DMS53 (cell line): ENCODE measurements around the gene PRKAG2.

Source experiments
- DNase-seq: peaks from one replicate; lab custom pipeline; 2025; lab: John Stamatoyannopoulos, UW

Gene PRKAG2

DNA sequence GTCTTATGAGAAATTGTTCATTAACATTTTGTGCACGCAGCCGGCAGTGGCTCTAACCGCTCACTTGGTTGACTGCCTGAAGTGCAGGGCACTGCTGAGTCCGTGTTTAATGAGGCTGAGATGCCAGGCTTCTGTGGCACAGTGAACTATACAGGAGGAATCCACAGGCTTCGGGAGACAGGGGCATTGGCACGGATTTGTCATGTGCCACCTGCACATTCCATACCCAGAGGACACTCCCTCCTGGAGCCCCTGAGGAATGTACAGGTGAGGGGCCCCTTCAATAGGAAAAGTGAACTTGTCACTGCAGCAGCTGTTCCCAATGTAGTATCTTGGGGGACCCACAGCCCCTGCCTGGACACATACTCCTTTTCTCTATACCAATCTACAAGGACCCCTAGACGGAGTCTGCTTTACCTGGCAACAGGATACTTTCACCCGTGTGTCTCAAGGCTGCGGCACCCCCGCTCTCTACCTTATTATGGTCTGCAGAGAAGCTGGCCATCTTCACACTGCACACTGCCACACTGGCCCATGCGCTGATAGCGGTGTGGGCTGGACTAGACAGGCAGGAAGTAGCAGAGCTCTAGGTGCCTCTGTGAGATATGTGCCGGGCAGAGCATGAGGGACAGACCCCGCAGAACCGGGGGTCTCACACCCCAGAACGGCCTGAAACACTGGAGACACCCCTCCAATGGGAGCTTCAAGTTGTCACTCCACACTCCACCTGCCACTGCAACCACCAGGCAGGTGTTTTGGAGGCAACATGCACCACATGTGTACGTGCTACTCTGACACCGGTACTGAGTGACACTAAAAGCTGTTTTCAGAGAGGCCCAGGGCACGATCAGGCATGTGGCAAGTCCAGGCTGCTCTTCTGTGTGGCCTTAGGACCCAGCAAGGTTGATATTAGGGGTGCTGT is 285.8 kb downstream of the PRKAG2 start:
- no peak for DNase-seq

DNA sequence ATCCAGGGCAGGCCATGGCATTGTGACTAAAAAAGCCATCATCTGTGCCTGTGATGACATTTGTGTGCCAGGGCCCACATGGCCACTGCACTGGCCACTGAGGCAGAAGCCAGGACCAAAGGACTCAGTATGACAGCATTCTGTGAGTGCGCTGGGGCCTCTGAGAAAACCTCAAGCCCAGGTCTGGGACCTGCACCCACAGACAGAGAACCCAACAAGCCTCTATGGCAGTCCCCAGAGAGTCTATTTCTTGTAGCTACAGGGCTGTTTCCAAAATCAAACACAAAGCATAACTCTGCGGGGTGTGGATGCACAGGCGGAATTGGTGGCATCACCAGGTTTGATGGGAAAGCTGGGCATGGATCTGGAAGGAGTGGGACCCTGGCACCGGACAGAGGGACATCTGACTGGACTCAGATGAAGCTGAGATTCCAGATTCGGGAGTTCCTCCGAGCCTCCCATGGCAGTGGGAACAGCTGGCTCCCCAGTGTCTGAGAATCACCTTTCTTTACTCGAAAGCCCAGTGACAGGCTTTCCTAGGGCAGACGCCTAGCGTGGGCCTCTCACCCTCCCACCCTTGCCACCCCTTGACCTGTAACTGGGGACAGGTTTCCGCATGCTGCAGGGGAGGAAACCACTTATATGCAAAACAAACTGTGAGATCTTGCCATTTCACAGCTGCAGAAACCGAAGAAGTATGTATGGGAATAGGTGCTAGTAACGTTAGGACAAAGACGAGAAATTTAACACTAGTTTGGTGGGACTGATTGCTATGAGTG is 286.7 kb downstream of the PRKAG2 start:
- DNase-seq = no peak

DNA sequence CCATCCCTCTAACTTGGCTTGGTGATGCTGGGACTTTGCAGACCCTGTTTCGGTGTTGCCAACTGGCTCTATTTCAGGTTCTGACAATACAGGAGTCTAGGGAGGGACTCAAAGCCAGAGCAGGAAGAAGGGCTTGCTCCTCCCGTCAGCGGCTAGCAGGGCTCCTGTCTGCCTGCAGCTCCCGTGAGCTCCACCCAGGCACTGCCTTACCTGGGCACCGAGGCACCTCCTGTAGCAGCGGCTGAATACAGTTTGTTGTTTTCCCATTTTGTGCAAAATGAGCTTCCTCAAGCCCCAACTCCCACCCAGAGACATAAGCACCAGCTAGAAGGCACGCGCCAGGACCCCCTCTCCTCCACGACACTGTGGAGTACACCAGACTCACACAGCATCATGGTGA is 287.9 kb downstream of the PRKAG2 start:
- no peak for DNase-seq

DNA sequence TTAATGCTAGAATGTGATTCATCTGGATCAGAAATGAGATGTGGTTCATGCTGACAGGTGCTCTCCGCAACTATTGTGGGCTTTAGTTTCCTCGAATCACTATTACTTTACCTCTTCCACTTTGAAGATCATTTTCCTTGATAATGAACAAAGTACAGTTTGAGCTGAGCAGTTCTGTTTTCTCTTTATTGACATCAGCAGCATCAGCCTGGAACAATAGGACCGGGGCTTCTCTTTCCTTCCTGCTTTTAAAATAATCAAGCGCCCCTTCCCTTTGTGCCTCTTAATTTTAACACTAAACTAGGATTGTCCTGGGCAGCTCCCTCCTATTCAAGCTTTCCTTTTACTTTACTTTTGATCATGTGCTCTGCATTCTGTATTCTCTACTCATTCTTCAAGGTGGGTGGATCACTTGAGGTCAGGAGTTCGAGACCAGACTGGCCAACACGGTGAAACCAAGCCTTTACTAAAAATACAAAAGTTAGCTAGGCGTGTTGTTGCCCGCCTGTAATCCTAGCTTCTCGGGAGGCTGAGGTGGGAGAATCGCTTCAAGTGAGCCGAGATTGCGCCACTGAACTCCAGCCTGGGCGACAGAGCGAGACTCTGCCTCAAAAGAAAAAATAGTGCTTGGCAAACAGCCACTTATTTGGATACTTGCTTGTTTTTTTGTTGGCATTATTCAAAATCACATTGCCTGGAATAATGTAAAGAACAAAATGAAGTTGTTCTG is 290.2 kb downstream of the PRKAG2 start:
- no peak for DNase-seq

DNA sequence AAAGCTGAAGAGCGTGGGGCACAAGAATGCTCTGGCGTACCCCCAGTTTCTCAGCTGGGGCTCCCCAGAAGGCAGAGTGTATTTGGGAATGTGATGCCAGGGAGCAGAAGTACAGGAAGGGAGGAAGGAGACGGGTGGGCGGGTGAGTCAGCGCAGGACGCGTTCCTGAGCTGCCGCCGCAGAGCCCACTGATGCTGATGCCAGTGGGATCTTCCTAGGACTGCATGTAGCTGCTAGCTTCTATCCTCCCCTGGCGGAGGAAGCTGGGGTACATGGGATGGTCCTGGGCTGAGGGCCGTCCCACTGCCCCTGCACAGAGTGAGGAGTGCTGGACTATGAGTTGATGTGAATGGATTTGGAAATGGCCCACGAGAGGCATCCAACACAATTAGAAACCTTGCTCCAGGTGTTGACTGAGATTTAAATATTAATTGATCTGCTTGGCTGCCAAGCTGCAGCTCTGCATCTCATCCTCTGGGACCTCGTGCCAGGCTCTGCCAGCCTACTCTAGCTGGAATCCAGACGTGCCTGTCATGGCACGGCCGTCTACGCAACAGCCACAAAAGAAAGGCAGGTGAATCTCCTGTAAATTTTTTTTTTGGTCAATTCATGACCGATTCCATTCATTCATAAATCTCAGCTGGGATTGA is 291.0 kb downstream of the PRKAG2 start:
- no peak for DNase-seq

DNA sequence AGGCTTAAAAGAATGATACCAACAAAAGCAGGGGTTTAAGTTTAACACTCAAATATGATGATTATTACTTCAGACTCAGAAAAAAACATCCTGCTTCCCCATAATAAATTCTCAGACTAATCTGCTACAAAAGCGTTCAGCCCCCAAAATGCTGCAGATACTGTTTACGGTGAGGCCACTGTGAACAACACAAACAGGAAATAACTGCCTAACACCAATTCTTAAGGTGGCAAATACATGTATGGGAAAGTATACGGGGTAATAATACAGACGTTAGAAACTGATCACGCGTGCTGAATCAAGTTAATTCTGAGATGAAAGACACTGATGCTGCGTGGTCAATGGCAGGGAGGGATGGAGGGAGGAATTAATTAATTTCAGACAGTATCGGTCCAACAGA is 295.2 kb downstream of the PRKAG2 start:
- DNase-seq = no peak

DNA sequence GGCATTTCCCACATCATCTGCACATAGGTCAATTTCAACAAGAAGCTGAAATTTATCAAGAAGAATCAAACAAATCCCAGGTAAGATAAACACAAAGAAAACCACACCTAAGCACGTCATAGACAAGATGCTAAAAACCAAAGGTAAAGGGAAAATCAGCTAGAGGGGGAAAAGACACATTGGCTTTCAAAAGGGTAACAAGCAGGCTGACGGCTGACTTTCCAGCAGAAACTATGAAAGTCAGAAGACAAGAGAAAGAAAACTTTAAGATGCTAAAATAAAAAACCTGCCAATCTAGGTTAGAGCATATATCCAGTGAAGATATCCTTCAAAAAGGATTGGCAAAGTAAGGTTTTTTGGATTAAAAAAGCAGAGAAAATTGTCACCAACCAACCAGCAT is 297.3 kb downstream of the PRKAG2 start:
- DNase-seq = peak; percentile 23

DNA sequence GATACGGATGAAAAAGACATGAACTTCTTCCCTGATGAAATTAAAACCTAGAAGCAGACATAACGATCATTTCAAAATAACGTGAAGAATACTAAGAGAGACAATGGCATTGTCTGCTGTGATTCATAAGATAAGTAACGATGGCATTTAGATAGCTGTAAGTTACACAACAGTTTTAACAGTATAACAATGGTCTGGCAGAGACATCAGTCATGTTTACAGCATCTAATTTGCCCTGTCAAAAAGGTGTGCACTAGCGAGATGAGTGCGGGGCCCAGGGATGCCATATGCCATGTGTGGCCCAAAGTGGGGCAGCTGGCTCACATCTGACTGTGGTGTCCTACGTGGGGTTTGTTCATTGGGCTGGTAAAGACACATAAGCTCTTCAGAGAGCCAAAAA is 301.5 kb downstream of the PRKAG2 start:
- DNase-seq = no peak

DNA sequence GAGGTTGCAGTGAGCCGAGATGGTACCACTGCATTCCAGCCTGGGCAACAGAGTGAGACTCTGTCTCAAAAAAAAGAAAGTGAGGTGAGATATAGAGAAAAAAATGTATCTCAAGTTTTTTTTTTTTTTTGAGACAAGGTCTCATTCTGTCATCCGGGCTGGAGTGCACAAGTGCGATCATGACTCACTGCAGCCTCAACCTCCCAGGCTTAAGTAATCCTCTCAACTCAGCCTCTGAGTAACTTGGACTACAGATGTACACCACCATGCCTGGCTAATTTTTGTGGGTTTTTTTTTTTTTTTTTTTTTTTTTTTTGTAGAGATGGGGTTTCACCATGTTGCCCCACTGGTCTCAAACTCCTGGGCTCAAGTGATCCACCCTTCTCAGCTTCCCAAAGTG is 303.9 kb downstream of the PRKAG2 start:
- peak; percentile 31 for DNase-seq

DNA sequence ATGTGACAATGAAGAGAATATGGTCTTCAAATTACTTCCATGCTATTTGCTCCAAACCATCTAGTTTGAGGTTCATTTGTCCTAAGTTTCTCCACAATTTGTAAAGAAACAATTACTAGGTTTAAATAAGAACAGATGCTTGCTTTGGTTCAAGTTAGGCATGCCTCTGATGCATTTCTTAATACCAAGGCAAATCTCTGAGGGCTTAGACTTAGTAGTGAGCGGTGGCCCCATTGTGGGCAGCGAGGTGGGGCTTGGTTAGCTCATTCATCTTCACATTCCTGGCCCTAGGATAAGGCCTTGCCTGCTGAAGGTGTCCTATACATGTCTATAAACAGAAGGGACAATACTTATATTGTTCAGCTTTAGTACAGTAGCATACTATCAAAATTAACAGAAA is 304.8 kb downstream of the PRKAG2 start:
- no peak for DNase-seq

DNA sequence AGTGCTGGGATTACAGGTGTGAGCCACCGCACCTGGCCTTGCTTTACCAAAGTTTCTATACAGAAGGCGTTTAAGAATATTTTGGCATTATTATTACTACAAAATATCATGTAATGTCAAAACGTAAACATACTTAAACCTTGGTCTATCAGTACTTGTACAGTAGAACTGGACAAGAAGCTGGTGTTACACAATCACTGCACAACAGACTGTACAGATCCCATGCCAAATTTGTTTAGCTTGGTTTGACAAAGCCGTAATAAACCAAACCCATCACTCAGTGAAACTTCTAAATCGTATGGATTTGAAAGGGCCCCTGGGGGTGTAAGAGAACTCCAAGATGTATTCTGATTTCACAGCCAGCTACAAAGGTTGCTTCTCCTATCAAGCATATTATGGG is 305.4 kb downstream of the PRKAG2 start:
- no peak for DNase-seq

DNA sequence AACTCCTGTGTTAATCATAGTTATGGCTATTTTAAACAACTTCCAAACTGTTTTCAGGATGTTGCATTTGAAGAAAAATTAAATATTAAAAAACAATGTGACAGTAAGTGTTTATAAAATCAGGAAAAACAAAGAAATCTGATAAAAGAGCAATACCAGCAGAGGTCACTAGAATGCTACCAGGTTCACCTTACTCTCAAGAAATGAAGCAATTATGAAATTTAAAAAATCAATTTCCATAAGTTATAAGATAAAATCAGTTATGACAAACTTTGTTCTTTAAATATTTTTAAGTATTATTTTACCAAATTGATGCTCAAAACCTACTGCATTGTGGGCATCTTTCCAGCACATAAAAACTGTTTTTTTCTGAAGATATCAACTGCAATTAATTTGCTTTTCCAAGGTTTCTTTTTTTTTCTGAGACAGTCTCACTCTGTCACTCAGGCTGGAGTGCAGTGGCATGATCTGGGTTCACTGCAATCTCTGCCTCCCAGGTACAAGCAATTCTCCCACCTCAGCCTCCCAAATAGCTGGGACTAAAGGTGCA is 306.5 kb downstream of the PRKAG2 start:
- peak; percentile 48 for DNase-seq

DNA sequence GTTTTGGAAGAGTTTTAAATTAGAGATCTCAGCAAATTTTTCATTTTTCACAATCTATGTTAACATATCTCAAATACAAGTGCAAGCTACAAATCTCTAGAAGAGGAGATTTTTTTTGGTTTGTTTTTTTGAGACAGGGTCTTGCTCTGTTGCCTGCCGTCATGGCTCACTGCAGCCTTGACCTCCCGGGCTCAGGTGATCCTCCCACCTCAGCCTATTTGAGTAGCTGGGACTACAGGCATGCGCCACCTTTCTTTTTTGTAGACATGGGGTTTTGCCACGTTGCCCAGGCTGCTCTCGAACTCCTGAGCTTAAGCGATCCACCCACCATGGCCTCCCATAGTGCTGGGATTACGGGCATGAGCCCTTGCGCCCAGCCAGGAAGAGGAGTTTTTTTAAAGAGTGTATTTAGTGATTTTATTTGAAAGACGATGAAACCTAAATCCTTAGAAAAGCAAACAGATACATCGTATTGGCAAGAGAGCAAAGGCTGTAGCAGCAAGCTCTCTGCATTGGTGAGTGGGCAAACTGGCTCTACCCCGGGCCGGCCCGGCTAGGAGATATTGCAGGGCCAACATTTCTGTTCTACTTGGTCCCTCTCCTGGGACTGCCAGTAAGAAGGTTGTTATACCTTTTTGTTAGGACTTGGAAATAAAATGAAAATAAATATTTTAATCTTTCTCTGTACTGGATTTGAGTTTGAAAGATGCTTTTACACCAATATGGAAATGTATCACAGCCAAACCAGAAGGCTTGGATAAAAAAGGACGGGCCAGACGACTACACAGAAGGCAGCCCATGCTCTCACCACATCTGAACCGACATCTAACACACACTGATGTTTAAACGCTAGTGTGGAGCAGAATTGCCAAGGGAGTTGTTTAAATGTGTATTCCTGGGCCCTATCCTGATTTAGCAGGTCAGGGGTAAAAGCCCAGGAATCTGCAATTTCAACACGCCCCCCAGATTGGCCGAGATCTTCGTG is 307.7 kb downstream of the PRKAG2 start:
- DNase-seq = no peak

DNA sequence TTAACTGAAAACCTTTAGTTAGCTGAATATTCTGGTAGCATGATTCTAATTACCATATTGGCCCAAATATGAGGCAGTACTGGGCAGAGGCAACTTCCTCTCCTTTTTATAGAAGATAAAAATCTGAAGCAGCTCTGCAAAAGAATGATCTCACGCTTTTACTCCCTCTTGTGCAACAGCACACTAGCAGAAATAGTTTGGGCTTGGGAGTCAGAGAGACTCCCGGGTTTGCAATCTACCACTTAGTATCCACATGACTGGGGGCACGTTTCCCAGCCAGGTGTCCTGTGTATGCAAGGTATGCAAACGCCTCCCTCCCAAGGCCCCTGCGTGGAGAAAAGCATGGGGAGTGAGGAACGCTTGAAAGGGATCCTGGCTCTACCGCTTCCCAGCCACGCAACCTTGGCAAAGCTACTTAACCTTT is 310.0 kb downstream of the PRKAG2 start:
- no peak for DNase-seq

DNA sequence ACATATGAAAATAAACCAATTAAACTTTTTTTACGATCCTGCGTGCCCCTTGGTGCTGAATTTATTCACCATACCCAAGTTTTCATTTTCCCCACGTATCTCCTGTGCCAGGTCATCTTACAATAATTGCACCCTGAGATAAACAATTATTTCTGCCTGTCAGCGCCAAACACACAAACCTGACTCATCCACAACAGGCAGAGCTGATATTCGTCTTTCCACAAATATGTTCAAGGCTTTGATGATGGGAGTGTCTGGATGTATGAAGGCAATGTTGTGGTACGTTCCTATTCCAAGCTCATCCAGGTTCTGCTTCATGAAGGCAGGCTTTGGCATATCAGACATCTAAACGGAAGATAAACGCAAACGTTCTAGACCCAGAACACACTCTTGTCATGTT is 311.4 kb downstream of the PRKAG2 start:
- no peak for DNase-seq

DNA sequence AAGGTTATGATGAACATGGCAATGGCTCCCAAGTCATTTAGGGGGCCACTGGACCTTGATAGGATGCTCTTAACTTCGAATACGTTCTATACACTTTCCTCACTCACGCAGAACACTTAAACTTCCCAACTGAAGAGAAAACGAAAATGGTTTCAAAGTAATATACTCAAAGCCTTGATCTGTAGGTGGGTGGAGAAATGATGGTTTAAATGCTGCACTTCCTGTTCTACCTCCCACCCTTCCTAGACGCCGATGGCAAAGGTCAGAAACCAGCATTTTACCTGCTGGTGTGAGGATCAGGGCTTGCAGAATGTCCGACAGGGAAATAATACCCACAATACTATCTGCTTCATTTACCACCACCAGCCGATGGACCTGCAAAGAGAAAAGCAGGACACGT is 316.7 kb downstream of the PRKAG2 start:
- DNase-seq = no peak

DNA sequence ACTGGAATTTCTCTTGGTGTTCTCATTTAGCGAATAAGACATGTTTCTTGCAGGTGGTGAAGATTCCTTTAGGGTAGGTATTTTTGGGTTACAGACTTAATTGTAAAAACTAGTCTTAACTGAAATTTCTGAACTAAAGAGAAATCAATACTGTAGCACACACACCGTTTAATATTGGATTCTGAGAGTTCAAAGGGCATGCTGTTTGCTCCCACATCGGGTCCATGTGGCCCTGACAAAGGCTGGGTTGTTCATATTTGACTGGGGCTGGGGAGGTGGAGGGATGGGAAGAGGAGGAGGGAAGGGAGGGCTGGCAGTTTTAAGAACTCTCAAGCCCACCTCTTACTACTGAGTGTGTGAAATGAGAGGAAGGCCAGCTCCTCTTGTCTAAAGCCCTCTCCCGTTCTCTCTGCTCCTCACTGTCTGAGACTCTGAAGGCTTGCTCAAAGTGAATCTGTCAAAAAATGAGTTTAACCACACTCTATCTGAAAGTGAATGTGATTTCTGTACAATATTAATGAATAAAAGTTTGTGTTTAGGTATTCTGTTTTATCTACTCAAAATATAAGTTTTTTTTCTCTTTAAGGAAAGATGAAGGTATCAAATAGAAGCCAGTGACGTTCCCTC is 317.2 kb downstream of the PRKAG2 start:
- DNase-seq = no peak

DNA sequence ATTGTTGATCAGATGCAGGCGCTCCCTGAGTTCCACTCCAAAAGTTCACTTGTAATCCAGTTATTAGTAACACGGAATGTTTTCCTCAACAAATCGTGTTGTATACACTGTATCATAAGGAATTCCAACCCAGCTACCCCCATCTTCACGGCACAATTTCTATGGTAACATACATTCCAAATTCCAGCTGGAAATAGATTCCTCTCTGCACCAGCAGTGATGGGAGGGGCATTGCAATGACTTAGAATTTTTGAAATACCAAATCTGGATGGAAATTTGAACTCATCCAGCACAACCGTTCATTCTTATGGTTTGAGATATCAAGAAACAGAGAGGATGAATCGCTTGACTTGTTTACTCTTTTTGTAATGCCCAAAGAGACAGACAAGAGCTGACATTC is 318.3 kb downstream of the PRKAG2 start:
- no peak for DNase-seq

DNA sequence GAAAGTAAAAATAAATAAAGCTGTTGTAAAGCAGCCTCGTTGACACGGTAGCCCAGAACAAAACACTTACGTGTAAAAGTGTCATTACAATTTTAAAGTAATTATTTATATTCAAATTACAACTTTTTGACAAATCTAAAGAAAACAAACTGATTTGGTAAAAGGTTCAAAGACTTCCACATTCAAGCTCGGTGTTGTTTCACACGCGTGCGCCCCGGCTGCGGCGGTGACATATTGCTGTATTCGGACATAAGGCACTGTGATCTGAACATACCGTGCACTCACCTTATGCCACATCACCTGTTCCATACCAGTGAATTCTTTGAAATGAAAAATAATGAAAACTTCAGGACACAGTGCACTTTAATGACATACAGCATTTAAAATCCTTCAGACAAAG is 320.3 kb downstream of the PRKAG2 start:
- DNase-seq = no peak

DNA sequence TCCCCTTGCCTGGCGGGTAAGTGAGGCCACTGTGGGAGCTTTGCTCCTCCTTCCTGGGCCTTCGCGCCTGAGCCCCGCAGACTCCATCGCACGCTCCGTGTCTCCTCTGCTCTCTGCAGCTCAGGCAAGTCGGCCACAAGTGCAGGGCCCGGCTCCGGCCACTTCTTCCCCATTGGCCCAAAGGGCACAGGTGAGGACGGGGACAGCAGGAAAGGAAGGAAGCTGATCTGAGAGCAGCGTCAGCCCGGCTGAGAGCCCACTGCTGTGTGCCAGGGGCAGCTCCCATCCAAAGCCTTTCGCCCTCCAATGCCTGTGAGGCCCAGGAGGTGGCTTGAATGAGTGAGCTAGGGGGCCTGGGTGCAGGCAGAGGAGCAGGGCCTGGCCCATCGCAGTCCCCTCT is 323.6 kb downstream of the PRKAG2 start:
- DNase-seq = peak; percentile 74
